DOHH2 (cell line): ENCODE measurements around the gene ESPL1.

Source experiments
- H3F3A ChIP-seq: fragments of 200-600 bp; sonication (generic), shearing (Covaris generic); 2 replicates; pipeline ENCODE4 v1.6.0; 2016; ENCODE audit warnings: antibody characterized with exemption, mild to moderate bottlenecking; ENCODE audit not compliant: control insufficient read depth, insufficient read depth
- H3K27ac ChIP-seq: fragments of 200-600 bp; sonication (generic); 2 replicates; pipeline ENCODE4 v1.5.1; 2014; ENCODE audit warnings: low read depth, mild to moderate bottlenecking, low read length, moderate library complexity
- H3K27me3 ChIP-seq: fragments of 200-600 bp; sonication (generic); 2 replicates; pipeline ENCODE4 v1.6.1; 2014; ENCODE audit warnings: mild to moderate bottlenecking, low read length, mixed read lengths; ENCODE audit not compliant: control insufficient read depth
- H3K36me3 ChIP-seq: fragments of 200-600 bp; sonication (generic); 2 replicates; pipeline ENCODE4 v1.6.1; 2014; ENCODE audit warnings: mild to moderate bottlenecking, low read length, moderate library complexity, mixed read lengths; ENCODE audit not compliant: control insufficient read depth
- H3K4me1 ChIP-seq: fragments of 200-600 bp; sonication (generic); 2 replicates; pipeline ENCODE4 v1.6.1; 2014; ENCODE audit warnings: mild to moderate bottlenecking, low read length, mixed read lengths; ENCODE audit not compliant: control insufficient read depth
- H3K4me2 ChIP-seq: fragments of 200-600 bp; sonication (generic); 2 replicates; pipeline ENCODE4 v1.6.0; 2014; ENCODE audit warnings: mild to moderate bottlenecking, low read length, moderate library complexity
- H3K4me3 ChIP-seq: fragments of 200-600 bp; sonication (generic); 2 replicates; pipeline ENCODE4 v1.5.1; 2014; ENCODE audit warnings: mild to moderate bottlenecking, low read length, mixed read lengths
- H3K79me2 ChIP-seq: fragments of 200-600 bp; sonication (generic); 2 replicates; pipeline ENCODE4 v1.6.1; 2014; ENCODE audit warnings: mild to moderate bottlenecking, low read length, mixed read lengths; ENCODE audit not compliant: control insufficient read depth
- H3K9me2 ChIP-seq: fragments of 200-600 bp; sonication (generic); replicated peaks from 2 replicates; pipeline ENCODE4 v1.6.1; 2014; ENCODE audit warnings: mild to moderate bottlenecking, low read length, mixed read lengths; ENCODE audit not compliant: control insufficient read depth
- H3K9me3 ChIP-seq: fragments of 200-600 bp; sonication (generic); 2 replicates; pipeline ENCODE4 v1.6.1; 2014; ENCODE audit warnings: antibody characterized with exemption, low read length, mixed read lengths; ENCODE audit not compliant: control insufficient read depth, insufficient read depth
- H4K20me1 ChIP-seq: fragments of 200-600 bp; sonication (generic); 2 replicates; pipeline ENCODE4 v1.6.0; 2014; ENCODE audit warnings: low read depth, mild to moderate bottlenecking, antibody characterized with exemption, low read length, moderate library complexity; ENCODE audit not compliant: control insufficient read depth, insufficient read depth
- EZH2phosphoT487 ChIP-seq: fragments of 200-600 bp; sonication (generic); IDR thresholded peaks from 2 replicates; pipeline ENCODE4 v1.6.1; 2017; ENCODE audit warnings: borderline replicate concordance, mild to moderate bottlenecking, antibody characterized with exemption, low read length, moderate library complexity, mixed read lengths
- TF ChIP-seq, protein P1 (sequence below): fragments of 200-600 bp; sonication (generic); IDR thresholded peaks from one replicate; pipeline ENCODE4 v1.5.1; 2014; ENCODE audit warnings: antibody characterized with exemption, mild to moderate bottlenecking, low read depth, low read length; ENCODE audit not compliant: poor library complexity, severe bottlenecking

Gene ESPL1

DNA sequence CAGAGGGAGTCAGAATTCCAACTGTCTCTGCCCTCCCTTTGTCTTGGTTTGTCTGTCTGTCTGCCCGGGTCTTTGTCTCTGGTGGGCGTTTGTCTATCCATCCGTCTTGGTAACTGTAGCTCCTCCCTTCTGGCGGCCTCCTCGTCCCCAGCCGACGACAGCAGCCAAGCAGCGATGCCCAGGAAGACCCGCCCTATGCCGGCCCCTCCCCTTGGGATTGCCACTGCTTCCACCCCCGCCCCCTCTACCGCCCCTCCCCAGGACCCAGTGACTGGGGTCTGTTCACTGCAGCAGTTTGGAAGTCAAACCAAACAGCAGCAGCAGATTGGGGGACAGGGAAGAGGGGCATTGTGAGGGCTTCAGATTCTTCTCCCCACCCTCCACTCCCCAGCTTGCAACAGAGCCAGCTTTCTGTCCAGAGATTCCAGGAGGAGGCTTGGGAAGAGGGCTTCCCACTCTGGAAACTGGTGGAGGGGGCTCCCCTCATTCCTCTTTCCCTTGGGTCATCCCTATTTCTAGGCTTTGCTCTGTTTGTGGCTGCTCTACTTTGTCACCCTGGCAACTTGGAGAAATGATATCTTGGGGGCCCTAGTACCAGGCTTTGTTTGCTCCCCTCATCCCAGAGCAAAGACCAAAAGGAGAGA is 33.7 kb upstream of the ESPL1 start:
- Histone ChIP-seq H3K79me2 (no peaks in the 10 kb centered on the region), H3F3A (no peaks in the 10 kb centered on the region), H3K27me3 (peaks cover 67% of the 10 kb centered on the region), H3K9me2 (no peaks in the 10 kb centered on the region), H3K4me2 (no peak overlapping the region), H4K20me1 (no peaks in the 10 kb centered on the region), H3K4me1 (peaks cover 16% of the 10 kb centered on the region), H3K36me3 (no peaks in the 10 kb centered on the region), H3K4me3 (no peak overlapping the region), H3K27ac (no peak overlapping the region), H3K9me3 (no peaks in the 10 kb centered on the region)
- TF ChIP-seq, protein P1, sequence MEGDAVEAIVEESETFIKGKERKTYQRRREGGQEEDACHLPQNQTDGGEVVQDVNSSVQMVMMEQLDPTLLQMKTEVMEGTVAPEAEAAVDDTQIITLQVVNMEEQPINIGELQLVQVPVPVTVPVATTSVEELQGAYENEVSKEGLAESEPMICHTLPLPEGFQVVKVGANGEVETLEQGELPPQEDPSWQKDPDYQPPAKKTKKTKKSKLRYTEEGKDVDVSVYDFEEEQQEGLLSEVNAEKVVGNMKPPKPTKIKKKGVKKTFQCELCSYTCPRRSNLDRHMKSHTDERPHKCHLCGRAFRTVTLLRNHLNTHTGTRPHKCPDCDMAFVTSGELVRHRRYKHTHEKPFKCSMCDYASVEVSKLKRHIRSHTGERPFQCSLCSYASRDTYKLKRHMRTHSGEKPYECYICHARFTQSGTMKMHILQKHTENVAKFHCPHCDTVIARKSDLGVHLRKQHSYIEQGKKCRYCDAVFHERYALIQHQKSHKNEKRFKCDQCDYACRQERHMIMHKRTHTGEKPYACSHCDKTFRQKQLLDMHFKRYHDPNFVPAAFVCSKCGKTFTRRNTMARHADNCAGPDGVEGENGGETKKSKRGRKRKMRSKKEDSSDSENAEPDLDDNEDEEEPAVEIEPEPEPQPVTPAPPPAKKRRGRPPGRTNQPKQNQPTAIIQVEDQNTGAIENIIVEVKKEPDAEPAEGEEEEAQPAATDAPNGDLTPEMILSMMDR, result no peak
- no peak for TF ChIP-seq EZH2phosphoT487

DNA sequence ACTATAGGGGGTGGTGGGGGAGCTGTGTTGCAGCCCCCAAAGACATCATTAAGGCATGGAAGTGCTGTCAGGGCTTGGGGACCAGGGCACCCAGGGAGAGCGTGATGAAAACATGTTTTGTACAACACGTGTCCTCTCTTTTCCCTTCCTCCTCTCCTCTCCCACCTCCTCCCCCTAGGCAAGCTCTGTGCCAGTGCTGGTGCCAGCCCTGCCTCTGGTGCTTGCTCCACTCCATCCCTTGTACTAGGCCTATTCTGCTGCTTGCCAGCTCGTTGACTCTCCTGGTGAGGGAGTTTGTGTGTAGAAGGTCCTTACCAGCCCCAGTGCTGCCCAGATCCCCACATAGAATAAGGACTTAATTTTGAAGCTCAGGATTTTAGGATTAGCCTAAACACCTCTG is 32.9 kb upstream of the ESPL1 start:
- Histone ChIP-seq H4K20me1 (no peaks in the 10 kb centered on the region), H3F3A (no peaks in the 10 kb centered on the region), H3K4me3 (no peak overlapping the region), H3K79me2 (no peaks in the 10 kb centered on the region), H3K4me1 (peaks cover 16% of the 10 kb centered on the region), H3K36me3 (no peaks in the 10 kb centered on the region), H3K27me3 (peaks cover 69% of the 10 kb centered on the region), H3K4me2 (no peak overlapping the region), H3K27ac (no peak overlapping the region), H3K9me3 (no peaks in the 10 kb centered on the region), H3K9me2 (no peaks in the 10 kb centered on the region)
- TF ChIP-seq, protein P1, result no peak
- no peak for TF ChIP-seq EZH2phosphoT487

DNA sequence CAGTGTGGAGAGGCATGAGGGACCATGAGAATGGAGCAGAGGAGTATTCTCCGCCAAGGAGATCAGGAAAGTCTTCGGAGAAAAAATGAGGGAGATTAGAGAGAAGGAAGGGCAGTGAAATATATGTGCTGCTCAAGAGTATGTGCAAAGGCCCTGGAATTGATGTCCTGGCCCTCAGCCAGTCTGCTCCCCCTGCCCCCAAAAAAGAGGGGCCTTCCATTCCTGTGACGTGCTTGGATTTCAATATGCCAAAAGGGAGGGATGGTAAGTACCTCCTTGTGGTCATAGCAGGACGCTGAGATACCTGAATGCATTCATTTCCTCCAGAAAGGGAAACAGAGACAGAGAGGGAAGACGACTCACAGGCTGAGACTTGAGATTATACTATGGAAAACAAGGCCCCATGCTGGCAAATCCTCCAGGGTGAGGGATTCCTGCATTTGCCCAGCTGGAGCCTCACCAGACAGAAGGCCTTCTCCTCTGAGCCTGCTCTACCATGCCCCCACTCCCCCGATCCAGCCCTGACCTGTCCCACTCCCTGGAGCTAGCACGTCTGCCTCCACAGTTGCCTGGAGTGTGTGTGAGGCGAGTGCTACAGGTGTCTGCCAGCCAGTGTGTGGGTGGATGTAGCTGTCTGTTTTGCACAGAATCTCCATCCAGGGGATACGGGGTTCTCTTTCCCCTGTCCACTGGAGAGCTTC is 32.2 kb upstream of the ESPL1 start:
- Histone ChIP-seq H3K36me3 (no peaks in the 10 kb centered on the region), H3K4me1 (peaks cover 16% of the 10 kb centered on the region), H3K27me3 (peaks cover 70% of the 10 kb centered on the region), H3K27ac (no peak overlapping the region), H3F3A (no peaks in the 10 kb centered on the region), H3K79me2 (no peaks in the 10 kb centered on the region), H3K9me2 (no peaks in the 10 kb centered on the region), H4K20me1 (no peaks in the 10 kb centered on the region), H3K9me3 (no peaks in the 10 kb centered on the region), H3K4me2 (no peak overlapping the region), H3K4me3 (no peak overlapping the region)
- TF ChIP-seq, protein P1, result no peak
- no peak for TF ChIP-seq EZH2phosphoT487
